NCI-H2196 (cell line): Measurements from ENCODE around the gene PLEKHG3.
"Not testable (repeated sequence)": the region's sequence is repeated elsewhere in the genome, so short reads cannot be mapped to it uniquely, and the experiment has no call there.

ENCODE experiments used
- DNase-seq: peaks from one replicate; lab custom pipeline; 2025; ENCODE audit not compliant: unreplicated experiment; lab: John Stamatoyannopoulos, UW

PLEKHG3 gene

DNA sequence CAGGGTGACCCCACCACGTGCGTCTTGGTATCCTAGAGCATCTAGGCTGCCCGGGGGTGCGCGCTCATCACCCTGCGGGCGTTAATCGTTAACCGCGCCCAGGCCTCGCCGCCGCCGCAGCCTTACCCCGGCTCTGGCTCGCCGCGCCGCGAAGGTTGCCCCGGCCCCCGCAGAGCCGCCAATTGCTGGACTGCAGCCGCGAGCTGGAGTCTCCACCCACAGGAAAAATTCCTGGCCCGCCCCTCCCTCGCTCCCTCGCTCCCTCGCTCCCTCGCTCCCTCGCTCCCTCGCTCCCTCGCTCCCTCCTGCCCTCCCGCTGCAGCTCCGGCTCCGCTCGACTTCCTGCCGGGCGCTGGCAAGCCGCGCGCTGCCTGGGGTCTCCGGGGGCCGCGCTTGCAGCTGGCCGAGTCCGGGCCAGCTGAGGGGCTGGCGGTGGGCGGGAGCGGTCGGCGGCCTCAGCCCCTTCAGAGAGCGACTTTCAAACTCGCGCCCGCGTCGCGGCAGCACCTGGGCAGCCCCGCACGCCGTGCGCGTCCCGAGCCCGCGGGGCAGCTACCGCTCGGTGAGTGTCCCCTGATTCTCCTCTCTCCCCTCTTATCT is at the start of gene PLEKHG3:
Gene PLEKHG3, plus strand, starts transcription at position 282 of the 600 bp plus-strand sequence. CDS start 23,208 bp downstream, outside the sequence.
- DNase-seq: peak; percentile 74

DNA sequence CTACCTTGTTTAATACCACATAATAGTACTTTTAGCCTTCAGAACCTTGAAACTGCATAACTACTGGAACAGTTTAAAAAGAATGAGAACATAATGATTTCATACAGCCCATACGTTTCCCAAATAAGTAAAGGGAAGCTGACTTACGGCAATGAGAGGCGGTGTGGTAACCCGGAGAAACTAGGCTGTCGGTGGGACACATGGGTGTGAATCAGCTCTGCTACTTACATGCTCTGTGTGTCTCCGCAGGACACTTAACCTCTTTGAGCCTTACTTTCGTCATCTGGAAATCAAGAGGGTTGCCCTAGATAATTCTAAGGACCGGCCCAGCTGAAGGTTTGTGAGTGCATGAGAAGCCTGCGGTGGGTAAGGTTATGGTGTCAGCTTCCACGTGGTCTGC is 49.3 kb upstream of the PLEKHG3 start:
- DNase-seq: no peak

DNA sequence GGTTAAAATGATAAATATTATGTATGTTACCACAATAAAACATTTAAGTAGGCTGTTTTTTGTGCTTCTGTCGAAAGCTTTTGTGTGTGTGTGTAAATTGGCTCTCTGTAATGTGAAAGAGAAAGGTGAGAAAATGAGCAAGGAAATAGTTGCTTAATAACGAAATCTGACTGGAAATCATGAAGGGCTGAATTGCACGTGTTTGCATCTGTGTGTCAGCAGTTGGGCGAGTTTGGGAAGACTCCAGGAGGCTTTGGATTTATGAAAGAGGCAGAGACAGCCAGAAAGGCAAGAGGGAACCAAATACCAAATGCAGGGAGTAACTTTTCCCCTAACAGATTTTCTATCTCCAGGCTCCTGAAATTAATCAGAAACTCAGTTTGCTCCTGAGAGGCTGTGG is 47.2 kb upstream of the PLEKHG3 start:
- DNase-seq: no peak

DNA sequence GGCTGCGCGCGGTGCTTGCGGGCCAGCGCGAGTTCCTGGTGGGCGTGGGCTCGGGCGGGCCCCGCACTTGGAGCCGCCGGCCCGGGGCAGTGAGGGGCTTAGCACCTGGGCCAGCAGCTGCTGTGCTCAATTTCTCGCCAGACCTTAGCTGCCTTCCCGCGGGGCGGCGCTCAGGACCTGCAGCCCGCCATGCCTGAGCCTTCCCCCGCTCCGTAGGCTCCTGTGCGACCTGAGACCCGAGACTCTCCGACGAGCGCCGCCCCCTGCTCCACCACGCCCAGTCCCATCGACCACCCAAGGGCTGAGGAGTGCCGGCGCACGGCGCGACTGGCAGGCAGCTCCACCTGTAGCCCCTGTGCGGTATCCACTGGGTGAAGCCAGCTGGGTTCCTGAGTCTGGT is 46.0 kb upstream of the PLEKHG3 start:
- no peak for DNase-seq

DNA sequence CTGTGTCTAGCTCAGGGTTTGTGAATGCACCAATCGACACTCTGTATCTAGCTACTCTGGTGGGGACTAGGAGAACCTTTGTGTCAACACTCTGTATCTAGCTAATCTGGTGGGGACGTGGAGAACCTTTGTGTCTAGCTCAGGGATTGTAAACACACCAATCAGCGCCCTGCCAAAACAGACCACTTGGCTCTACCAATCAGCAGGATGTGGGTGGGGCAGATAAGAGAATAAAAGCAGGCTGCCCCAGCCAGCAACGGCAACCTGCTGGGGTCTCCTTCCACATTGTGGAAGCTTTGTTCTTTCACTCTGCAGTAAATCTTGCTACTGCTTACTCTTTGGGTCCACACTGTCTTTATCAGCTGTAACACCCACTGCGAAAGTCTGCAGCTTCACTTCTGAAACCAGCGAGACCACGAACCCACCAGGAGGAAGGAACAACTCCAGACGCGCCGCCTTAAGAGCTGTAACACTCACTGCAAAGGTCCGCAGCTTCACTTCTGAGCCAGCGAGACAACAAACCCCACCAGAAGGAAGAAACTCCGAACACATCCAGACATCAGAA is 45.4 kb upstream of the PLEKHG3 start:
- DNase-seq: not testable (repeated sequence)

DNA sequence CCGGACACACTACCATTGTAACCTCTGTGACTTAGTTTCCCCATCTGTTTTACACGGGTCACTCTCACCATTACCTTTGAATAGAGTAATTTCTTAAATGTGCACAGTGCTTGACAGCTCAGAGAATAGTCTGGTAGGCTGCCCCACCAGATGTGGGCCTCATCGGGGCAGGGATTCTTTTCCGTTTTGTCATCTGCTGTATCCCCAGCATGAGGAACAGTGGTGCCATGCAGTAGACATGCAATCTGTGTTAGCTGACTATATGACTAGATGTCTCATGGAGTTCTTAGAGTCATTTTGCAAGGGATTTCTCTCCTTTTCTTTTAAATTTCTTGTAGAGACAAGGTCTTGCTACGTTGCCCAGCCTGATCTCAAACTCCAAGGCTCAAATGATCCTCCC is 44.9 kb upstream of the PLEKHG3 start:
- DNase-seq: no peak

DNA sequence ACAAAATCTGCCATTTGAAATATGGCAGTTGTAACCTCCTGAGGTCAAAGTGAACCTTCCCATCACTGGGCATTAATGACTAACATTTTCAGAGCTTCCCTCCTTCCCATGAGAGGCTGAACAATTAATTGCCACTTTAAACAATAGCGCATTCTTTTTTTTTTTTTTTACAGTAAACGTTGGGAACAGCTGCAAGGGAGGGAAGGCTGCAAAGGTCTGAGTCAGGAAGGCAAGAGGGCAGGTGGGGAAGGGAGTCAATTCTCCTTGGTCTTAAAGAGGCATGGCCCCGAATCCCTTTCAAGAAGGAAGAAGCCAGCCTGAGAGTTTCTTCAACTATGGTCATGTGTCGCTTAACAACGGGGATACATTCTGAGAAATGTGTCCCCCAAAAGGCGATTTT is 41.0 kb upstream of the PLEKHG3 start:
- DNase-seq: no peak

DNA sequence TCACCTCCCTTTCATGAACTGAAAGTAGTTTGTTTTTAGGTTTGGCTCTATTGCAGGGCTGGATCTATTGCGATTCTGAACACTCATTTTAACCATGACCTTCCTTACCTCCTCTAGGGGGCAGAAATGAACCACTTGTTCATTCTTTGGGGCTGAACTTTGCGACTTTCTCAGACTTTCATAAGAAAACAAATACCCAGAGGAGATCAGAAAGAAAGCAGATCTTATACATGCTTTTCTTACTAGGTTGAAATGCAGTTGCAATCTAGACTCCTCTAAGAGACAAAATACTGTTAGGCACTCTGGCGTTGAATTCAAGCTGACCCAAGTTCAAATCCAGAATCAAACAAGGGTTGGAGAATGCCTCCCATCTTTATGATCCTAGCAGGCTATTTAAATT is 32.6 kb upstream of the PLEKHG3 start:
- DNase-seq: peak; percentile 65

DNA sequence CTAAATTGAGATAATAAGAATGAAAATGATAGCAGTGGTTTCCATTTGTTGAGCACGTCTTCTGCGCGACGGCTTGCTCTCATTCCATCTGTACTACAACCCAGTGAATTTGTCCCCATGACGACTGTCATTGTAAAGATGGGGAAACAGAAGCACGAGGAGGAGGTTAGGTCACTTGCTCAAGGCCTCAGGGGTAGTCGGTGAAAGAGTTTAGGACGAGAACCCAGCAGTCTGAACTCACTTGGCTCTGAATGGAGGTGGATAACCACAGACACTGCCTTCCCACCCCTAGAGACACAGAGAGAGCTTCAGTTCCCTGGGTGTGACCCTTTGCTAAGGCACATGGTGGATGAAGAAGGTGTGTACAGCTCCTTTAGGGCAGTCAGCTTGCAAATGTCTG is 30.9 kb upstream of the PLEKHG3 start:
- no peak for DNase-seq

DNA sequence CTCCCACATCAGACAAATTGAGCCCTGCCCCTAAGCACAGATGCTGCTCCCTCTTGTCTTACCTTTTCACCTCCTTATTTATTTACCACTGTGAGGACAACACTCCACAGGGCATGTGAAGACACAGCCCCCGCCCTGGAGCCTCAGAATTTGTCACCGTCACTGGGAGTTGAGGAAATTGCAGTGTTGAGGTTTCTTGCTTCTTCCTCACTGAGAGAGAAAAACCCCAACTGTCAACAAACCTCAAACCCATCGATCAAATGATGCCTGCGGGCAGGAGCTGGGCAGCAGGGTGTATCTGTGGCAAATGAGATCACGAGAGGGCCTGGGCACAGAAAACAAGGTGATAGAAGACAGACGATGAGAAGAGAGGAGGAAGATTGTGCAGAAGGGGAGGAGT is 30.5 kb upstream of the PLEKHG3 start:
- DNase-seq: no peak

DNA sequence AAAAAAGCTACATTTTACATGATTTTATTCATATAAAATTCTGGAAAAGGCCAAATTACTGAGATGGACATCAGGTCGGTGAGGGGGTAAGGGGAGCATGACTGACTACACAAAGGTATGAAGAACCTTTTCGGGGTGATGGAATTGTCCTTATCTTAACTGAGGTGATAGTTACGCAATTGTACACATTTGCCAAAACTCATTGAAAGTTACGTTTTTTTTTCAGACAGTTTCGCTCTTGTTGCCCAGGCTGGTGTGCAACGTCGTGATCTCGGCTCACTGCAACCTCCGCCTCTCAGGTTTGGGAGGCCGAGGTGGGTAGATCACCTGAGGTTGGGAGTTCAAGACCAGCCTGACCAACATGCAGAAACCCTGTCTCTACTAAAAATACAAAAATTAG is 29.4 kb upstream of the PLEKHG3 start:
- no peak for DNase-seq

DNA sequence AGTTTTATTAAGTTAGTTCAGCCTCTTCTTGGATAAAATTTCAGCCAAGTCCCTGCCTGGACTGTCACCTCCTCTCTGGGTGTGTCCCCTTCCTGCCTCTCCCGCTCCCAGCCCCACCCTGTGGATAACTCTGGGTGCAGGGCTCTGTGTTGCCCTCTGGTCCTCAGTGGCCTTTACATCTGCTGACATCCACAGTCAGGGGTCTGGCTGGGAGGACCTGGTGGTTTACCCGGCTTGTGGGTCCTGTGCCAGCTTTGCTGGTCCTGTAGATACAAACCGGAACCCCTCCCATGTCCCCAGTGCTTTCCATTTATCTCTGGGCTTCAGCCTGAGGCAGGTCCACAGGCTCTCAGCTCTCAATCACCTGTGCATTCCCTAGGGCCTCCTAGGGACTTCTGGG is 28.9 kb upstream of the PLEKHG3 start:
- no peak for DNase-seq

DNA sequence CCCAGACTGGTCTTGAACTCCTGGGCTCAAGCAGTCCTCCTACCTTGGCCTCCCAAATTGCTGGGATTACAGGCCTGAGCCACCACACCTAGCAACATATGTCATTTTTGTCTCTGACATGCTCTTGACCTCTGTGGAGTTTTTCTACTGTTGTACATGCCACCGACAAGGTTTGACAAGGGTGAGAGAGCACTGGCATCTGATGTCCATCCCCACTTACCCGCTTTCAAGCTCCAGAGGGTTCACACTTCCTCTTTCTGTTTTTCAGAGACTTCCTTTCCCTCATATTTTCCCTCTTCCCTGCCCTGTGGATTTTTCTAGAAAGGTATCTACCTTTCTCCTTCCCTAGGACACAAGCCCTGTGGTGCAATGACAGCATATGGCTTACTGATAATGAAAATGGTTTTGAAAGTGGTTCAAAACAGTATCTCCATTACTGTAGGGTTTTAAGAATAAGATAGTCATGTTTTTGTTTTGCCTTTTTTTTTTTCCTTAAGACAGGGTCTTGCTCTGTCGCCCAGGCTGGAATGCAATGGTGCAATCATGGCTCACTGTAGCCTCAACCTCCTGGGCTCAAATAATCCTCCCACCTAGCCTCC is 27.7 kb upstream of the PLEKHG3 start:
- DNase-seq: no peak

DNA sequence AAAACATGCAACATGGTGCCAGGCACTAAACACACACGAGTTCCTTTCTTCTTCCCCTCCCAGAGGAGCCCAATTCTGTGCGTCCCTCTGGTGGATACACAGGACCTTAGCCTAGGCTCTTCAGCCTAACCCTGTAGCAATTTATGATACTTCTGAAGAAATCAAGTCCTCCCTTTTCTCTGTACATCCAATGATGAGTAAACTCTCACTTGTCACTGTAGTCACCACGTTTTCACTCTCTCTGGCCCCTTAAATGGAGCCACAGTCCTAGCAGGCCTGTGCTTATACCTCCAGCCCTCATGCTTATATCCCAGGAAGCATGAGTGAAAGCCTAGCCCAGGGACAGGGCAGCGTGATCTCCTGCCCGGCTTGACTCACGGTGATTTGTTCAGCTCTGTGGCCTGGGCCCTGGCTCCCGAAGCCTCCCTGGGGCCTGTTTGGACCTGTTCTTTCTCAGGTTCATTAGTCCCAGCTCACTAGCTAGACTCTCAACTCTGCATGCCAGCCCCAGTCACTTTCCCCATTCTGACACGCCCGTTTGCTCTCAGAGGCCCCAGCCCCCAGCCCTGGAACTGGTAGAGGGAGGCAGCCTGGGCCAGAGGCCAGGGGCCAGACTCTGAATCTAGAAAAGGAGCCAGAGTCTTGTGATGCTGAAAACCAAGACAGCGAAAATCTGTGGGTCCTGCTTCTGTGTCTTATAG is 24.1 kb upstream of the PLEKHG3 start:
- DNase-seq: no peak

DNA sequence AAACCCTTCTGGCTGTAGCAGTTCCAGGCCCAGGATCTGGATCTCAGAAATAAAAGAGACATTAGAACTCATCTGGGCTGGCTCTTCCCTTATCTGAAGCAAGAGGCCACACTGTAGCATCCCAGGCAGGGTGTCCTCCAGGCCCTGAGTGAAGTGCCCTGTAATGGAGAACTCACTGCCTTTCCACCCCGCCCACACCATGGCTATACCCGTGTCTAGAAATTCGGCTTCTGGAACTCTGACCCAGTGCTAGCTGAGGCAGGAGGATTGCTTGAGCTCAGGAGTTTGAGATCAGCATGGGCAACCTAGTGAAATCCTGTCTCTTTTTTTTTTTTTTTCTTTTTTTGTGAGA is 23.5 kb upstream of the PLEKHG3 start:
- no peak for DNase-seq

DNA sequence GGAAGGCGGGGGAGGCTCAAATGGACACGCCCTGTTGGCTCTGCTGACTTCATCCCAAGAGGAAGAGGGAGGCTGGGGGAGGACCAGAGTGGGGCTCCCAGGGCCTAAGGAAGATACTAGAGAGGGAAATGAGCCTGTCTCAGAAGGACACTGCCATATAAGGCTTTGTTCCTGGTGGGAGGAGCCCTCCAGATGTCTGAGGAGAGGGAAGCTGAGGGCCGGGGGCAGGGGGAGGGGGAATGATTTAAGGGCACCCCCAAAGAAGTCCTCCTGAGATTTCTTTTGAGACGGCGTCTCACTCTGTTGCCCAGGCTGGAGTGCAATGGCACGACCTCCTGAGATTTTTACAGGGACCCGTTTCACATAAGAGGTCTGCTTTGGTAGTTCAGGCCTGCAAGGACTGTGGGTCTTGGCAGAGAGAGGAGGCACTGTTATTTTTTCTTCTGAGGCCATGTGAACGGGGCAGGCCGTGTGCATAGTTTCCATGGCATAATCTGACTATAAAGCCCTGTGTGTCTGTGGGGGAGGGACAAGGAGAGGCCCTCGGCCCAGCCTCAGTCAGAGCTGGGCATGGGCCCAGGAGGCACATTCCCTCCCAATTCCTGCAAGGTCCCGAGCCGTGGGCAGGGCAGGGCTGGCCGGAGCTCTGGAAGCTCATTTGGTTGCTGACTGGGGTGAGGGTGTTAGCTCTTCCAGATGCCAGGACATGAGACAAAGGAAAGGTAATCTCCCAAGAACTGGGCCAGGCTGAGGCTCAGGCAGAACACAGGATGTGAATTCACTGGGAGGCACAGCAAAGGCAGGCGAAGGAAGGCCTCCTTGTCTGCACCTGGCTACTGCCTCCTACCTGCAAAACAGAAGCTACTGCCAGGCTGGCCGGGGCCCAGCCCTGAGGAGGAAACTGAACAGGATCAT is 22.2 kb upstream of the PLEKHG3 start:
- DNase-seq: no peak

DNA sequence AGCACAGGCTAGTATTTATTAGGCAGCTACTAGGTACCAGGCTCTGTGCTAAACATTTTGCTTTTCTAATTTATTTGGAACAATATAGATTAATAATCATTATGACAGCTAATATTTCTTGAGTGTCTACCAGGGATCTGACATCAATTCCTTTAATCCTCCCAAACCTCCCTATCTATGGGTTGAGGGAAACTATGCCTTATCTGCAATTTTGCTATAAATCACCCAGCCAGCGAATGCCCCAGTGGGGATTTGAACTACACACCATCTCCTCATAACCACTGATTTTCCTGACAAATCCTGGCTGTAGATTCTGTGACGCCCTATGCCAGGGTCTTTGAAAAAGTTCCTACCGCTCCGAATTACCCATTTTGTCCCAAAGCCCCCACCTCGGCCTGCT is 21.4 kb upstream of the PLEKHG3 start:
- no peak for DNase-seq

DNA sequence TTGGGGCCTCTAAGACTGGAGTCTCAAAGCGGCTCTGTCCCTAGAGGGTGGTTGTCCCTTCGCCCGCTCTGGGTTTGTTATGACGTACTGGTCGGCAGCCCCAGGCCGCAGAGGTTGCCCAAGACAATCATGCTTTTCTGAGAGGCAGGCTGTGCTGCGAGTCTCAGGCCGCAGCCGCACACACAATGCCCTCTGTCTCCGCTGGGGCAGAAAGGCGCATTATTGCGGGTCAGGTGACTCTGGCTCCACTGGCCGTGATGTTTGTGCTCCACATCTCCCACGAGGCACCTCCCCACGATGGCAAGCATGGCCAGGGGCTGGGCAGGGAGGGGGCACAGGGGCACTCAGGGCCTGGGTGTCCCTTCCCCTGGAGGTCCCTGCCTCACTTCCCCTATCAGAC is 21.0 kb upstream of the PLEKHG3 start:
- no peak for DNase-seq

DNA sequence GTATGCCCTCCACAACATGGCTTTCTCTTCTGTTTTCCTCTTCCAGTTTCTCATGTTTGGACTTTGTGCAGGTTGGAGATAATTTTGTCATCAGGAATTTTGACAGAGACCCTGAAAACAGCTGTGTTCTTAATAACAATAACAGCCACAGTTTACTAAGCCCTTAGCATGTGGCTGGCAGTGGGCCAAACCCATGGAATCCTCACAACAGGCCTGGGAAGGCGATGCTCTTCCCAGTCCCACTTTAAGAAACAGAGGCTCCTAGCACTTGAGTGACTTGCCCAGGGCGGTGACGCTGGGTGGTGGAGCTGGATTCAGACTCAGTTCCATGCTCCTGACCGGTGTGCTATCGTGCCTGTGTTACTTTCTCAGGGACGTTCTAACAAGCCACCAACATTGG is 20.1 kb upstream of the PLEKHG3 start:
- DNase-seq: no peak

DNA sequence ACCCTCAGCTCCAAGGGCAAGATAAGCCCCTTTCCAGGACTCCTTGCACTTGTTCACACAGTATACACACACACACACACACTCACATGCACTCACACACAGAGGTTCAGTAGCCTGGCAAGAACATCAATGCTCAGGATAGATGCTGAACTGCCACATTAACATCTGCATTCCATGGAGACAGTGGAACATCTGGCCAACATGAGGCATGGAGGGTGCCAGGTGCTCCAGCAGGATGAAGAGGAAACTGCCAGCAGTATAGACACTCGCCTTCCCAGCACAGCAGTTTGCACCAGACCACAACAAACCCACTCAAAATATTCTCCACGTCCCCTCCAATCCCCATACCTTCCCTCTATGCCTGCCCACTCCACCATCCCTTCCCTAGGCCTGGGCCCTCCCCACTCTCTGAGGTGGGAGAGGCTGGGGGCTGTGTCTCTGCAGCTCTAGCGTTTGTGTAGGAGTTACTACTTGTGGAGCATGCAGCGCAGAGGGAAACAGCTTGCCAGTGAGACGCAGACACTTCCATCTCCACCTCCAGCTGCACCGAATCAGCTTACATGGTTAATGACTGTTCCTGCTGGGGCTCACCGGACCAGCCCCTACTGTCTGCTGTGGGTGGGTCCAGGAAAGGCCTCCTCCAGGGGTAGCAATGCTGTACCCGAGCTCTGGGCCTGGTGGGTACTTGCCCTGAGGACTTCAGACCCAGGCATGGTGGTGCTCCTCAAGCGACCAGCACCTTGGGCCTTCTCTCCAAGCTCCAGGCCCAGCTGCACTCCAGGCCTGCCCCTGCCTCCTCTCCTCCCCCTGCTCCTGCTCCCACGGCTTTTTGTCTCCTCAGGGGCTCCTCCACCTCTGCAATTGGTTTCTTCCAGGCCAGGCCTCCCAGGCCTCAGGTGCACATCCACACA is 18.6 kb upstream of the PLEKHG3 start:
- no peak for DNase-seq
